GM12878 (cell line): ENCODE results near the gene ATP1A1. TPM values are rescaled to one million over a fixed set of nuclear protein-coding genes. Genes with fewer than 3 reads are reported as not detected.

ENCODE experiments used
- ATAC-seq: fragments of 200-7000 bp; cut with Tn5 transposase; 3 replicates; pipeline ENCODE4 v1.9.1; 2020; ENCODE audit warnings: mild to moderate bottlenecking, moderate library complexity
- BruUV-seq: library from RNA; stranded (reverse); fragments of 400-500 nt; replicated peaks from 2 replicates; lab custom pipeline; 2021; lab: Mats Ljungman, UMichigan
- CTCF ChIA-PET: fragments of 300-600 bp; sonication (Branson Sonifier 250); formaldehyde crosslinking; extraction: SDS; loops from one replicate; lab custom pipeline; 2021; ENCODE audit warnings: inconsistent platforms; lab: Yijun Ruan, JAX
- POLR2A ChIA-PET: fragments of 350-600 bp; formaldehyde crosslinking; extraction: SDS; loops from one replicate; lab custom pipeline; 2021; ENCODE audit warnings: inconsistent platforms; lab: Charles Lee
- RAD21 ChIA-PET: fragments of 300-600 bp; sonication (Branson Sonifier 250); formaldehyde crosslinking; loops from one replicate; lab custom pipeline; 2023; ENCODE audit warnings: antibody characterized with exemption; ENCODE audit not compliant: unreplicated experiment; lab: Charles Lee
- SMC1A ChIA-PET: fragments of 300-600 bp; sonication (Branson Sonifier 250); formaldehyde crosslinking; loops from one replicate; lab custom pipeline; 2023; ENCODE audit not compliant: unreplicated experiment, uncharacterized antibody; lab: Charles Lee
- DNase-seq: peaks from one replicate; pipeline ENCODE4 v3.0.0-alpha.2; 2011; ENCODE audit warnings: low read depth, low spot score
- FAIRE-seq: peaks from 3 replicates; lab custom pipeline; 2011; peaks lifted over from hg19 to GRCh38; lab: Jason Lieb, UNC
- H2AFZ ChIP-seq: 2 replicates; pipeline ENCODE4 v1.6.0; 2011; ENCODE audit warnings: low read depth, low read length, control low read depth; ENCODE audit not compliant: control insufficient read depth
- H3K27ac ChIP-seq: 2 replicates; pipeline ENCODE4 v1.5.1; 2011; ENCODE audit warnings: control low read depth; ENCODE audit not compliant: control insufficient read depth, insufficient read depth
- H3K27me3 ChIP-seq, 2 experiments: replicated peaks in 1 of 2; 2 replicates each; pipeline versions ENCODE4 v1.6.0 to v1.6.1; 2011; ENCODE audit warnings: low read length in 1 of 2; ENCODE audit not compliant: control insufficient read depth in 2 of 2, insufficient read depth in 2 of 2
- H3K36me3 ChIP-seq, 2 experiments: 2 replicates each; pipeline ENCODE4 v1.5.1; 2011; ENCODE audit warnings: low read length in 1 of 2; ENCODE audit not compliant: control insufficient read depth in 2 of 2, insufficient read depth in 2 of 2
- H3K4me1 ChIP-seq: 2 replicates; pipeline ENCODE4 v1.6.1; 2011; ENCODE audit warnings: mild to moderate bottlenecking, low read length, moderate library complexity, mixed read lengths; ENCODE audit not compliant: control insufficient read depth, insufficient read depth
- H3K4me2 ChIP-seq: 2 replicates; pipeline ENCODE4 v1.6.0; 2011; ENCODE audit warnings: control low read depth; ENCODE audit not compliant: control insufficient read depth, insufficient read depth
- H3K4me3 ChIP-seq: fragments of 200-600 bp; sonication (generic); 2 replicates; pipeline ENCODE4 v1.5.1; 2016
- H3K79me2 ChIP-seq: 2 replicates; pipeline ENCODE4 v1.6.0; 2011; ENCODE audit warnings: low read length; ENCODE audit not compliant: control insufficient read depth, insufficient read depth
- H3K9ac ChIP-seq: 2 replicates; pipeline ENCODE4 v1.8.0; 2011; ENCODE audit warnings: low read length, control low read depth, mixed read lengths; ENCODE audit not compliant: control insufficient read depth, insufficient read depth
- H3K9me3 ChIP-seq: replicated peaks from 3 replicates; pipeline ENCODE4 v1.5.1; 2011; ENCODE audit warnings: mild to moderate bottlenecking, low read length; ENCODE audit not compliant: control insufficient read depth, insufficient read depth
- H4K20me1 ChIP-seq: 2 replicates; pipeline ENCODE4 v1.6.0; 2011; ENCODE audit not compliant: control insufficient read depth, insufficient read depth
- BRCA1 ChIP-seq: IDR thresholded peaks from 2 replicates; pipeline ENCODE4 v1.6.1; 2011; ENCODE audit warnings: low read depth, low read length, improper control_type of control experiment
- FOXK2 ChIP-seq: fragments of 450-650 bp; IDR thresholded peaks from 2 replicates; pipeline ENCODE4 v1.6.1; 2017; ENCODE audit warnings: mild to moderate bottlenecking, moderate library complexity
- NFYA ChIP-seq: IDR thresholded peaks from 2 replicates; pipeline ENCODE4 v1.6.1; 2011; ENCODE audit warnings: low read depth, mild to moderate bottlenecking, low read length, improper control_type of control experiment, borderline replicate concordance
- RUNX3 ChIP-seq: IDR thresholded peaks from 2 replicates; pipeline ENCODE4 v1.6.1; 2012; ENCODE audit warnings: low read length, inconsistent platforms
- SUZ12 ChIP-seq: fragments of 200-600 bp; sonication (generic); IDR thresholded peaks from one replicate; pipeline ENCODE4 v1.6.1; 2018; ENCODE audit warnings: antibody characterized with exemption, mild to moderate bottlenecking; ENCODE audit not compliant: unreplicated experiment
- TARDBP ChIP-seq: IDR thresholded peaks from 2 replicates; pipeline ENCODE4 v1.6.1; 2016; ENCODE audit warnings: borderline replicate concordance
- ZBTB40 ChIP-seq: fragments of 450-650 bp; IDR thresholded peaks from 2 replicates; pipeline ENCODE4 v1.6.1; 2016; ENCODE audit warnings: mild to moderate bottlenecking, moderate library complexity, borderline replicate concordance
- WGBS: methylation state at CpG from one replicate; pipeline ENCODE4 v1.1.6; 2016; ENCODE audit warnings: low lambda C conversion rate; ENCODE audit not compliant: insufficient replicate concordance, insufficient coverage; ENCODE audit errors: missing lambda C conversion rate; 5-methylcytosine and 5-hydroxymethylcytosine counted together
- in situ Hi-C: fragments of 300-500 bp; cut with MboI; formaldehyde crosslinking; loops from 9 replicates; pipeline ENCODE4 v1.14.3; 2018; ENCODE audit warnings: mixed read lengths
- intact Hi-C: fragments of 100-400 bp; cut with micrococcal nuclease; formaldehyde crosslinking; loops from one replicate; pipeline ENCODE4 v1.14.2; 2022; ENCODE audit not compliant: unreplicated experiment
- polyA plus RNA-seq, 11 experiments: library from polyadenylated mRNA; depleted of rRNA in 4 of 11; unstranded in 6 of 11; stranded (reverse) in 5 of 11; fragments of >200 nt; fragmentation: Nextera tagmentation in 4 of 11; fragmentation: Illumina TruSeq in 1 of 11; extraction: Ambion mirVana in 4 of 11; extraction: Trizol in 1 of 11; gene quantifications; 1 replicate in 1 of 11; 2 replicates in 10 of 11; pipeline versions ENCODE4 v1.2.1 to v1.2.3, GENCODE V29; 2011 to 2016; ENCODE audit warnings: inconsistent platforms in 2 of 11, missing spikeins in 2 of 11, low read depth in 1 of 11
- total RNA-seq, 4 experiments: library from RNA; depleted of rRNA in 3 of 4; stranded (reverse); fragments of >200 nt in 3 of 4; fragmentation: Illumina TruSeq in 1 of 4; extraction: Trizol in 1 of 4; gene quantifications; 2 replicates each; pipeline versions ENCODE4 v1.2.1 to v1.2.3, GENCODE V29; 2013 to 2021
- TF ChIP-seq, protein P1 (sequence below): fragments of 450-650 bp; IDR thresholded peaks from 2 replicates; pipeline ENCODE4 v1.6.1; 2017; ENCODE audit warnings: mild to moderate bottlenecking, moderate library complexity

The ATP1A1 gene
- total and polyA plus RNA-seq, 10 of the 15 experiments (the other 5 are each of a cell fraction or from before 2014, with no cell fraction given), result 113 to 566 (median 313) TPM

DNA sequence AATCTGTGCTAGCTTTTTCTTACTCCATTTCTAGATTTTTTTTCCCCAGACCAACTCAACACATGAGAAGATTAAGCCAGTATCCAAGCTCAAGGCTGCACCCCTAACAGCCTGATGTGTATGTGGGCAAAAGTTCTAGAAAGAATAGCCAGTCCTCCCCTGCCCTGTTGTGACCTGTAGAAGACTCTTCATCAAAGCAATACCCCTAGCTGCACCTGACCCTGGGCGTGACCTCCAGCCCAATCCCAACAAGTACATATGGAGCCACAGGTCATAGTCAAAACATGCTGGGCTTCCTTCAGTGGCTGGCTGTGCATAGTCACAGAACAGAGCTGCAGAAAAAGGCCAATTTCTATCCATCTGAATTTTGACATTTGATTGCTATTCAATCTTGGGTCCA, 72.5 kb downstream of the ATP1A1 start:
- H2AFZ ChIP-seq, result no peak overlapping the region
- TF ChIP-seq TARDBP (no peak), FOXK2 (no peak), NFYA (no peak), SUZ12 (no peak), RUNX3 (no peak), BRCA1 (no peak), ZBTB40 (no peak)
- TF ChIP-seq, protein P1, sequence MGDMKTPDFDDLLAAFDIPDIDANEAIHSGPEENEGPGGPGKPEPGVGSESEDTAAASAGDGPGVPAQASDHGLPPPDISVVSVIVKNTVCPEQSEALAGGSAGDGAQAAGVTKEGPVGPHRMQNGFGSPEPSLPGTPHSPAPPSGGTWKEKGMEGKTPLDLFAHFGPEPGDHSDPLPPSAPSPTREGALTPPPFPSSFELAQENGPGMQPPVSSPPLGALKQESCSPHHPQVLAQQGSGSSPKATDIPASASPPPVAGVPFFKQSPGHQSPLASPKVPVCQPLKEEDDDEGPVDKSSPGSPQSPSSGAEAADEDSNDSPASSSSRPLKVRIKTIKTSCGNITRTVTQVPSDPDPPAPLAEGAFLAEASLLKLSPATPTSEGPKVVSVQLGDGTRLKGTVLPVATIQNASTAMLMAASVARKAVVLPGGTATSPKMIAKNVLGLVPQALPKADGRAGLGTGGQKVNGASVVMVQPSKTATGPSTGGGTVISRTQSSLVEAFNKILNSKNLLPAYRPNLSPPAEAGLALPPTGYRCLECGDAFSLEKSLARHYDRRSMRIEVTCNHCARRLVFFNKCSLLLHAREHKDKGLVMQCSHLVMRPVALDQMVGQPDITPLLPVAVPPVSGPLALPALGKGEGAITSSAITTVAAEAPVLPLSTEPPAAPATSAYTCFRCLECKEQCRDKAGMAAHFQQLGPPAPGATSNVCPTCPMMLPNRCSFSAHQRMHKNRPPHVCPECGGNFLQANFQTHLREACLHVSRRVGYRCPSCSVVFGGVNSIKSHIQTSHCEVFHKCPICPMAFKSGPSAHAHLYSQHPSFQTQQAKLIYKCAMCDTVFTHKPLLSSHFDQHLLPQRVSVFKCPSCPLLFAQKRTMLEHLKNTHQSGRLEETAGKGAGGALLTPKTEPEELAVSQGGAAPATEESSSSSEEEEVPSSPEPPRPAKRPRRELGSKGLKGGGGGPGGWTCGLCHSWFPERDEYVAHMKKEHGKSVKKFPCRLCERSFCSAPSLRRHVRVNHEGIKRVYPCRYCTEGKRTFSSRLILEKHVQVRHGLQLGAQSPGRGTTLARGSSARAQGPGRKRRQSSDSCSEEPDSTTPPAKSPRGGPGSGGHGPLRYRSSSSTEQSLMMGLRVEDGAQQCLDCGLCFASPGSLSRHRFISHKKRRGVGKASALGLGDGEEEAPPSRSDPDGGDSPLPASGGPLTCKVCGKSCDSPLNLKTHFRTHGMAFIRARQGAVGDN, result no peak
- H3K4me3 ChIP-seq, result no peak overlapping the region
- intact Hi-C loops (no loop called here), in situ Hi-C loops (no loop called here)
- no peaks in the 10 kb centered on the region for H3K27me3 ChIP-seq
- ChIA-PET SMC1A (no interaction called here), POLR2A (no interaction called here), RAD21 (no interaction called here), CTCF (no interaction called here)
- no peaks in the 10 kb centered on the region for H4K20me1 ChIP-seq
- whole genome bisulfite sequencing, result 0% methylated on average over 1 of the region's 1 CpG
- H3K4me2 ChIP-seq, result no peak overlapping the region
- FAIRE-seq, result no peak
- no peaks in the 10 kb centered on the region for H3K79me2 ChIP-seq
- BruUV-seq, result no TSS peak
- H3K27ac ChIP-seq, result no peak overlapping the region
- H3K36me3 ChIP-seq, result no peaks in the 10 kb centered on the region
- DNase-seq, result no peak
- no peak for ATAC-seq
- H3K9me3 ChIP-seq, result no peaks in the 10 kb centered on the region
- H3K4me1 ChIP-seq, result no peaks in the 10 kb centered on the region
- H3K9ac ChIP-seq, result no peak overlapping the region
